ENCODE data around the gene VPREB3.
A peak's percentile ranks its signal among the peaks of the same experiment; 100 is the strongest.

VPREB3 gene

DNA sequence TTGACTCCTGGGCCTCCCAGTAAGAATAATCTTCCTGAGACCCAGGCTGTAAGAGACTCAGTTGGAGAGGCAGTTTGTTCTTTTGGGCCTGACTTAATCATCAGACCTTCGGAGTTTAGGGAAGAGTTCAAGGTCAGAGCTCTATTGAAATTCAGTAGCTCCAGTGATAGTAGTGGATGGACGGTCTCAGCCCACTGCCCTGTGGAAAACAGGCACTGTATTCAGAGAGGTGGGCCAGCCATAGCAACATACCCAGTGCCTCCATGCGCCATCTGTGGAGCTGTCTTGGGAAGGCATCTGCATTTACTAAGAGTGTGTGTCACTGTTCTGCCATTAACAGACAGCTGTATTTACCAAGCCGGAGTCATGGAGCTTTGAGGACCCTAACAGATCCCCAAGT, 35.4 kb upstream of the VPREB3 start:
- H3K9ac ChIP-seq (ENCODE audit: low read length) = no peak overlapping the region
- peaks cover 49% of the 10 kb centered on the region for H3K4me1 ChIP-seq (ENCODE audit: insufficient read depth, low read length)
- no peak overlapping the region for H3K27ac ChIP-seq (ENCODE audit: low read depth, low read length)
- no peaks in the 10 kb centered on the region for H3K9me3 ChIP-seq (ENCODE audit: low read length)
- peaks cover 20% of the 10 kb centered on the region for H3K36me3 ChIP-seq (ENCODE audit: insufficient read depth, low read length)
- H3K4me3 ChIP-seq (ENCODE audit: low read depth in 1 of 2, low read length in 2 of 2) = no peak overlapping the region
- no peaks in the 10 kb centered on the region for H3K27me3 ChIP-seq (ENCODE audit: control insufficient read depth in 1 of 2, insufficient read depth in 2 of 2, low read length in 2 of 2)

DNA sequence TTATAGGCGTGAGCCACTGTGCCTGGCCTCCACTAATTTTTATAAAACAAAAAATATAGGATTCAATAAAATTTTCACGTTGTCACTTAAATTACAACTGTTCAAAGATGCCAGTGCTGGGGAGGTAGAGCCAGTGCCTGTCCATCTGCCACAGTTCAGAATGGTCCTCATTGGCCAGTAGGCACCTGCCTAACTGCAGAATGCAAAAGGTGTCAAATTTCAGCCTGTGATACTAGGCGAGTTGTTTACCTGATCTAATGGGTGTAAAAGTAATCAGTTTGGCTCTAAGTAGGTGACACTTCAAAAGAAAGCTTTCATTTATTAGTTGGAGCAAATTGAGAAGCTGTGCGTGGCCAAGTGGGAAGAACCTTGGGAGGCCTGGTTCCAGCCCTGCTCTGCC, 34.9 kb upstream of the VPREB3 start:
- Histone ChIP-seq H3K9me3 (ENCODE audit: low read length) (no peaks in the 10 kb centered on the region), H3K36me3 (ENCODE audit: insufficient read depth, low read length) (peaks cover 15% of the 10 kb centered on the region), H3K27me3 (ENCODE audit: control insufficient read depth in 1 of 2, insufficient read depth in 2 of 2, low read length in 2 of 2) (no peaks in the 10 kb centered on the region), H3K4me1 (ENCODE audit: insufficient read depth, low read length) (peaks cover 49% of the 10 kb centered on the region), H3K9ac (ENCODE audit: low read length) (no peak overlapping the region), H3K4me3 (ENCODE audit: low read depth in 1 of 2, low read length in 2 of 2) (no peak overlapping the region), H3K27ac (ENCODE audit: low read depth, low read length) (no peak overlapping the region)

DNA sequence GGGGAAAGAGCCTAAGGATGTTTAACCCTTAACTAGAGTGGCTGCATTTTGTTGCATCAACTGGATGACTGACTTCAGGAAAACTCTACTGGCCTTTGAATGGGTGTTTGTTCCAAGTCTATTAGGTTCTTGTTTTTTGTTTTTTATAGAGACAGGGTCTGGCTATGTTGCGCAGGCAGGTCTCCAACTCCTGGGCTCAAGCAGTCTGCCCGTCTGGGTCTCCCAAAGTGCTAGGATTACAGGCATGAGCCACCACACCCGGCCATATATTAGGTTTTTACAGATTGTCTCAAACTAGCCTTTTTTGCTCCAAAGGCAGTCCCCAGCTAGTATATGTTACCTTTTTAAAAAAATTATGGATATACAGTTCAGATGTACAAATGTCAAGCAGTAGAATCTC, 33.7 kb upstream of the VPREB3 start:
- H3K4me1 ChIP-seq (ENCODE audit: insufficient read depth, low read length) = peaks cover 49% of the 10 kb centered on the region
- H3K27me3 ChIP-seq (ENCODE audit: control insufficient read depth in 1 of 2, insufficient read depth in 2 of 2, low read length in 2 of 2) = no peaks in the 10 kb centered on the region
- H3K4me3 ChIP-seq (ENCODE audit: low read depth in 1 of 2, low read length in 2 of 2) = peak overlapping the region; percentile 63 to 72
- H3K36me3 ChIP-seq (ENCODE audit: insufficient read depth, low read length) = peaks cover 5% of the 10 kb centered on the region
- no peaks in the 10 kb centered on the region for H3K9me3 ChIP-seq (ENCODE audit: low read length)
- H3K27ac ChIP-seq (ENCODE audit: low read depth, low read length) = no peak overlapping the region
- H3K9ac ChIP-seq (ENCODE audit: low read length) = peak overlapping the region; percentile 15

DNA sequence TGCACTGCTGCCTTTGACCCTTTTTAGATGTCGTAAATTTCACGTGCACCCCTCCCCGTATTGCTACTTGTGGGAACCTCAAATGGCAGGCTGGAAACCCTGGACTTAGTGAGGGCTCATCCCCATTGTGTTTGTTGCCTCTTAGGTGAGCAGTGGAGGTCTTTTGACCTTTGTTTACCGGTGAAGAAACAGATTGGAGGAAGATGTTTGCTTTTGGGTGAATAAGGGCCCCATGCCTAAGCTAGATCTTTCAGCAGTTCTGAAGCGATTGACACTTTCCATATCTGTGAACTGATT, 33.3 kb upstream of the VPREB3 start:
- Histone ChIP-seq H3K4me3 (ENCODE audit: low read depth in 1 of 2, low read length in 2 of 2) (peak overlapping the region; percentile 63 to 72), H3K4me1 (ENCODE audit: insufficient read depth, low read length) (peaks cover 49% of the 10 kb centered on the region)

DNA sequence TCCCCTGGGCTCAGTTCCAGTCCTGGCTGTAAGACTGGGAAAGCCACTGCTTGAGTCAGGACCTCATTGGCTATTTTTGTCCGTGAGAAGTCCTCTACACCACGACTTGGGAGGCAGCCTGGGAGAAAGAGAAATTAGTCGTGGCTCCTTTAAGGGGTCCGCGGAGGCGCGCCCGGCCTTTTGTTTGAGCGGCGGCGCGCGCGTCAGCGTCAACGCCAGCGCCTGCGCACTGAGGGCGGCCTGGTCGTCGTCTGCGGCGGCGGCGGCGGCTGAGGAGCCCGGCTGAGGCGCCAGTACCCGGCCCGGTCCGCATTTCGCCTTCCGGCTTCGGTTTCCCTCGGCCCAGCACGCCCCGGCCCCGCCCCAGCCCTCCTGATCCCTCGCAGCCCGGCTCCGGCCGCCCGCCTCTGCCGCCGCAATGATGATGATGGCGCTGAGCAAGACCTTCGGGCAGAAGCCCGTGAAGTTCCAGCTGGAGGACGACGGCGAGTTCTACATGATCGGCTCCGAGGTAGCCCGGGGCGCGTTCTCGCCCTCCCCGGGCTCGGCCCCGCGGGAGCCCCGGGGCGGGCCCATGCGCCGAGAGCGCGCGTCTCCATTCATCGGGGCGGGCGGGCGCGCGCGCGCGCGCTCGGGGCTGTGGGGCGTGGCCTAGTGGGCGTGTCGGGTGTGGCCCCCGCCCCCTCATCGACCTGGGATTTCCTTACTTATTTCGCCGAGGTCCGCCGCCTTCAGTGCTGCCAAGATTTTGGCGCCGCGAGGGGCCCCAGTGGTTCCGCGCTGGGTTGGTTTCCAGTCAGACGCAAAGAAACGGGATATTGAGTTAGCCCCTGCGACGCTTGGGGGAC, 32.8 kb upstream of the VPREB3 start, which contains the start of gene SMARCB1:
SMARCB1 (plus strand) TSS at position 215 of the 848 bp plus-strand sequence; CDS start at position 419, 204 bp downstream.
- Histone ChIP-seq H3K4me3 (ENCODE audit: low read depth in 1 of 2, low read length in 2 of 2) (peak within 1 kb of the TSS; percentile 63 to 72), H3K4me1 (ENCODE audit: insufficient read depth, low read length) (peaks cover 47% of the 10 kb centered on the region), H3K9ac (ENCODE audit: low read length) (peak within 1 kb of the TSS; percentile 60), H3K27me3 (ENCODE audit: control insufficient read depth in 1 of 2, insufficient read depth in 2 of 2, low read length in 2 of 2) (no peaks in the 10 kb centered on the region), H3K9me3 (ENCODE audit: low read length) (no peaks in the 10 kb centered on the region), H3K27ac (ENCODE audit: low read depth, low read length) (peak within 1 kb of the TSS; percentile 98), H3K36me3 (ENCODE audit: insufficient read depth, low read length) (peaks cover 5% of the 10 kb centered on the region)

More for the DNA sequence above, 33.3 kb upstream of the VPREB3 start:
- Histone ChIP-seq H3K27ac (ENCODE audit: low read depth, low read length) (peak overlapping the region; percentile 98), H3K27me3 (ENCODE audit: control insufficient read depth in 1 of 2, insufficient read depth in 2 of 2, low read length in 2 of 2) (no peaks in the 10 kb centered on the region), H3K9ac (ENCODE audit: low read length) (peak overlapping the region; percentile 15), H3K36me3 (ENCODE audit: insufficient read depth, low read length) (peaks cover 1% of the 10 kb centered on the region), H3K9me3 (ENCODE audit: low read length) (no peaks in the 10 kb centered on the region)

DNA sequence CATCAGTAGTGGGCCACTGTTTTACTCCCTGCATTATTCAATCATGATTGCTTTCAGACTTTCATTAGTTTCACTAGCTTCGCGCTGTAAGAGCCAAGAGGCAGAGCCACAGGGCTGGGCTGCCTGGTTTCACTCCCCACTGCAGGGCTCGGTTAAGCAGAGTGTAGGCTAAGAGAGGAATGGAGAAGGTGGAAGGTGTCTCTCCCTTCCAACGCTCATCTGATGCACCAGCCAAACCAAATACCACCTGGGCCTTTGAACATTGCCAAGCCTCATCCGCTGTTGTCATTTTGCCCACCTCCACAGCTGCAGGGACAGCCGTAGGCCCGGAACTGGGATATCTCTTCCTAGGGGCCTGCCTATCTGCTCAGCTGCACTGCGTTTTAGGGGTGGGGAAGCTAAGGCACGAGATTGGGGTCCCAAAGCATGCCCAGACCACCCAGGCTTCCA, 32.1 kb upstream of the VPREB3 start:
- no peaks in the 10 kb centered on the region for H3K27me3 ChIP-seq (ENCODE audit: control insufficient read depth in 1 of 2, insufficient read depth in 2 of 2, low read length in 2 of 2)
- peak overlapping the region; percentile 63 to 72 for H3K4me3 ChIP-seq (ENCODE audit: low read depth in 1 of 2, low read length in 2 of 2)
- peaks cover 40% of the 10 kb centered on the region for H3K4me1 ChIP-seq (ENCODE audit: insufficient read depth, low read length)
- peak overlapping the region; percentile 60 for H3K9ac ChIP-seq (ENCODE audit: low read length)
- no peaks in the 10 kb centered on the region for H3K9me3 ChIP-seq (ENCODE audit: low read length)
- H3K27ac ChIP-seq (ENCODE audit: low read depth, low read length) = peak overlapping the region; percentile 98
- H3K36me3 ChIP-seq (ENCODE audit: insufficient read depth, low read length) = peaks cover 6% of the 10 kb centered on the region

DNA sequence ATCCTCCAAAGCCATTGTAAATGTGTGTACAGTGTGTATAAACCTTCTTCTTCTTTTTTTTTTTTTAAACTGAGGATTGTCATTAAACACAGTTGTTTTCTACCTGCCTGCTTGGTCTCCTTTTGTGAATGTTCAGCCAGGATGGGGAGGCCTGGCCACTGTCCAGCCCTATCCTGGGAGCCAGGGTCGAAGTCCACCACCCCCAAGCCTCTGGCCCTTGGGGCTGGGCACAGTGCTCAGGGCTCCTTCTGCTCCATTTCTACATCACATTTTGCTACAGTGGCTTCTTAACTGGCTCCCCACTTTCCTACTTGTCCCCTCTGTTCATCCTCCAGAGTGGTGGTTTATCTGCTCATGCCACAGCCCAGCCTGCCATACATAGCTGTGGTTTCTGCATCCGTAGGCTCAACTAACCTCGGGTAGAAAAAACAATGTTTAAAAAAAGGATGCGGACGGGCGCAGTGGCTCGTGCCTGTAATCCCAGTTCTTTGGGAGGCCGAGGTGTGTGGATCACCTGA, 30.0 kb upstream of the VPREB3 start:
- H3K27me3 ChIP-seq (ENCODE audit: control insufficient read depth in 1 of 2, insufficient read depth in 2 of 2, low read length in 2 of 2) = no peaks in the 10 kb centered on the region
- no peak overlapping the region for H3K9ac ChIP-seq (ENCODE audit: low read length)
- H3K27ac ChIP-seq (ENCODE audit: low read depth, low read length) = no peak overlapping the region
- peaks cover 6% of the 10 kb centered on the region for H3K36me3 ChIP-seq (ENCODE audit: insufficient read depth, low read length)
- no peak overlapping the region for H3K4me3 ChIP-seq (ENCODE audit: low read depth in 1 of 2, low read length in 2 of 2)
- H3K4me1 ChIP-seq (ENCODE audit: insufficient read depth, low read length) = peaks cover 24% of the 10 kb centered on the region
- H3K9me3 ChIP-seq (ENCODE audit: low read length) = no peaks in the 10 kb centered on the region

DNA sequence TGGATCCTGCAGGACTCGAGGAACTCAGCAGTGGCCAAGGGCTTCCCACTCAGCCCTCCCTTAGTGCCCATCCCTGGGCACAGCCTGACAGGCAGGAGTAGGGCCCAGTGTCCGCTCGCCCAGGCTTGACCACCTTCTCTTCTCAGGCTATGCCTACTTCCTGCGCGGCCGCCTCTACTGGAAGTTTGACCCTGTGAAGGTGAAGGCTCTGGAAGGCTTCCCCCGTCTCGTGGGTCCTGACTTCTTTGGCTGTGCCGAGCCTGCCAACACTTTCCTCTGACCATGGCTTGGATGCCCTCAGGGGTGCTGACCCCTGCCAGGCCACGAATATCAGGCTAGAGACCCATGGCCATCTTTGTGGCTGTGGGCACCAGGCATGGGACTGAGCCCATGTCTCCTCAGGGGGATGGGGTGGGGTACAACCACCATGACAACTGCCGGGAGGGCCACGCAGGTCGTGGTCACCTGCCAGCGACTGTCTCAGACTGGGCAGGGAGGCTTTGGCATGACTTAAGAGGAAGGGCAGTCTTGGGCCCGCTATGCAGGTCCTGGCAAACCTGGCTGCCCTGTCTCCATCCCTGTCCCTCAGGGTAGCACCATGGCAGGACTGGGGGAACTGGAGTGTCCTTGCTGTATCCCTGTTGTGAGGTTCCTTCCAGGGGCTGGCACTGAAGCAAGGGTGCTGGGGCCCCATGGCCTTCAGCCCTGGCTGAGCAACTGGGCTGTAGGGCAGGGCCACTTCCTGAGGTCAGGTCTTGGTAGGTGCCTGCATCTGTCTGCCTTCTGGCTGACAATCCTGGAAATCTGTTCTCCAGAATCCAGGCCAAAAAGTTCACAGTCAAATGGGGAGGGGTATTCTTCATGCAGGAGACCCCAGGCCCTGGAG, 29.3 kb upstream of the VPREB3 start:
- Histone ChIP-seq H3K9ac (ENCODE audit: low read length) (no peak overlapping the region), H3K27ac (ENCODE audit: low read depth, low read length) (no peak overlapping the region)

DNA sequence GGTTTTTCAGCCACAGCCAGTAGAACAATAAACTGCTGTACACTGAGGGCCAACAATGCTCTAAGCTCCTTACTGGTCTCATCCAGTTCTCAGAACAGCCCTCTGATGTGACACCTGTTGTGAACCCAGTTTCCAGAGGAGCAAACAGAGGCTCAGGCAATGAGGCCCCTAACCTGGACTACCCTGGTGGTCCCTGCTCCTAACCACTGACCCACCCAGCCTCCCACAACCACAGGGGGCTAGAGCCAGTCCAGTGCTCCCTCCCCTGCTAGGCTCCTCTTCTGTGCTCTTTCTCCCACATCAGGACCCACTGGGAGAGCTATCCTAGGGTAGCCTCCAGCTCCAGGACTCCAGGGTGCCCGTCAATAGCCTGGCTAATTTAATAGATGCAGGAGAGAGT, 28.5 kb upstream of the VPREB3 start:
- Histone ChIP-seq H3K4me3 (ENCODE audit: low read depth in 1 of 2, low read length in 2 of 2) (no peak overlapping the region), H3K27ac (ENCODE audit: low read depth, low read length) (no peak overlapping the region), H3K36me3 (ENCODE audit: insufficient read depth, low read length) (peaks cover 6% of the 10 kb centered on the region), H3K27me3 (ENCODE audit: control insufficient read depth in 1 of 2, insufficient read depth in 2 of 2, low read length in 2 of 2) (no peaks in the 10 kb centered on the region), H3K9ac (ENCODE audit: low read length) (no peak overlapping the region), H3K9me3 (ENCODE audit: low read length) (no peaks in the 10 kb centered on the region), H3K4me1 (ENCODE audit: insufficient read depth, low read length) (peaks cover 15% of the 10 kb centered on the region)

More for the DNA sequence above, 29.3 kb upstream of the VPREB3 start:
- Histone ChIP-seq H3K4me3 (ENCODE audit: low read depth in 1 of 2, low read length in 2 of 2) (no peak overlapping the region), H3K4me1 (ENCODE audit: insufficient read depth, low read length) (peaks cover 17% of the 10 kb centered on the region), H3K27me3 (ENCODE audit: control insufficient read depth in 1 of 2, insufficient read depth in 2 of 2, low read length in 2 of 2) (no peaks in the 10 kb centered on the region), H3K36me3 (ENCODE audit: insufficient read depth, low read length) (peaks cover 6% of the 10 kb centered on the region), H3K9me3 (ENCODE audit: low read length) (no peaks in the 10 kb centered on the region)

DNA sequence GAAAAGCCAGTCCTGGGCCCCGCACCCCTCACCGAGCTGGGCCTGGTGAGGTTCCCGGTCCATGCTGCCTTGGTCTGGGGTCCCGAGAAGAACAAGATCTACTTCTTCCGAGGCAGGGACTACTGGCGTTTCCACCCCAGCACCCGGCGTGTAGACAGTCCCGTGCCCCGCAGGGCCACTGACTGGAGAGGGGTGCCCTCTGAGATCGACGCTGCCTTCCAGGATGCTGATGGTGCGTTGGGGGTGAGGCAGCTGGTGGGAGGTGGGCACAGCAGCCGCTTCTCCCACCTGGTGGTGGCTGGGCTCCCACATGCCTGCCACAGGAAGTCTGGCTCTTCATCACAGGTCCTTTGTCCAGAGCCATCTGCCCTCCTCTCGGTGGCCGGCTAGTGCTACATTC, 28.0 kb upstream of the VPREB3 start:
- H3K4me1 ChIP-seq (ENCODE audit: insufficient read depth, low read length) = peaks cover 16% of the 10 kb centered on the region
- peaks cover 6% of the 10 kb centered on the region for H3K36me3 ChIP-seq (ENCODE audit: insufficient read depth, low read length)
- H3K9me3 ChIP-seq (ENCODE audit: low read length) = no peaks in the 10 kb centered on the region
- no peak overlapping the region for H3K4me3 ChIP-seq (ENCODE audit: low read depth in 1 of 2, low read length in 2 of 2)
- H3K9ac ChIP-seq (ENCODE audit: low read length) = no peak overlapping the region
- H3K27me3 ChIP-seq (ENCODE audit: control insufficient read depth in 1 of 2, insufficient read depth in 2 of 2, low read length in 2 of 2) = no peaks in the 10 kb centered on the region
- no peak overlapping the region for H3K27ac ChIP-seq (ENCODE audit: low read depth, low read length)

DNA sequence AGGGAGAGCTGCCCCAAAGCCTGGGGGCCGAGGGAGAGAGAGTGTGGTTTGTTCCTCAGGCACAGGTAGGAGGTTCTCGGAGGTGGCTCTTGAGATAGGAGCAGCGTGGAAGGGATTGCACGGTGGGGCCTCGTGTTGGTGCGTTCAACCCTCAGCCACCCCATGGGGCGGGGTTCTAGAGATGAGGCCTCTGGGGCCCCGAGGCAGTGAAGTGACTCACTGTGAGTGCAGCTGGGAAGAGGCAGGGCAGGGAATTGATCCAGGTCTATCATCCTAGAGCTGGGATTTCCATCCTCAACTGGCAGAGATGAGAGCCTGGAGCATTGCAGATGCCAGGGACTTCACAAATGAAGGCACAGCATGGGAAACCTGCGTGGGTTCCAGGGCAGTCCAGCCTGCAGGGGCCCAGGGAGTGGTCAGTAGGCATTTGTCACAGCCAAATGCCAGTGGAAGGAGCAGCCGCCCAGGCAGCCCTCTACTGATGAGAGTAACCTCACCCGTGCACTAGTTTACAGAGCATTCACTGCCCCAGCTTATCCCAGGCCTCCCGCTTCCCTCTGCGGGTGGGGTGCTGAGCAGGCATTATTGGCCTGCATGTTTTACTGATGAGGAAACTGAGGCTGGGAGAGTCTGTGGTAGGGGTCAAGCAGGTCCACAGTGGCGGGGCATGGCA, 27.4 kb upstream of the VPREB3 start:
- Histone ChIP-seq H3K36me3 (ENCODE audit: insufficient read depth, low read length) (peaks cover 6% of the 10 kb centered on the region), H3K27ac (ENCODE audit: low read depth, low read length) (no peak overlapping the region), H3K9ac (ENCODE audit: low read length) (no peak overlapping the region), H3K4me1 (ENCODE audit: insufficient read depth, low read length) (peaks cover 16% of the 10 kb centered on the region), H3K4me3 (ENCODE audit: low read depth in 1 of 2, low read length in 2 of 2) (no peak overlapping the region), H3K27me3 (ENCODE audit: control insufficient read depth in 1 of 2, insufficient read depth in 2 of 2, low read length in 2 of 2) (no peaks in the 10 kb centered on the region), H3K9me3 (ENCODE audit: low read length) (no peaks in the 10 kb centered on the region)
